Measurements from ENCODE around the gene NHLRC3. TPM values are rescaled to one million over a fixed set of nuclear protein-coding genes. Genes with fewer than 3 reads are reported as not detected.
A peak's percentile ranks its signal among the peaks of the same experiment; 100 is the strongest.

NHLRC3 gene
- total RNA-seq, 4 donors from 2014 or later, result 19.2 to 25.1 (median 21.9) TPM

DNA sequence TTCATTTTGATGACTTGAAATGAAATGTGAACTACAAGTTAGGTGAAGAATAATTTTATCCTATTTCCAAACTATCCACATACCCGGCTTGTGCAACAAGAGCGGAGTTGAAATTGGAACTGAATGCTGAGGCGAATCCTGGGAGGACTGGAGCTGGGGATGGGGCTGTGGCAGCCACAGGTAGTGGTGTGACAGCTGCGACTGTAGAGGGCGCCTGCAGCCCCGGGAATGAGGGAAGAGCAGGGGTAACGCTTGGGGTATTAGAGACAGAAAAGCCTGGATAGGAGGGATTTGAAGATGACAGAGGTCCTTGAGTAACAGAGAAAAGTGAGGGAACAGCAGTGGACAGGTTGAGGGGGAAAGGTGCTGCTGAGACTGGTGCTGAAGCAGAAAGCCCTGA is 25.6 kb upstream of the NHLRC3 start:
- 72 to 78% methylated on average over 7 of the region's 7 CpGs for WGBS, 2 donors
- no peak for DNase-seq (ENCODE audit: low spot score in 2 of 2)
- Histone ChIP-seq H3K27ac (no peak overlapping the region), H3K4me1 (peaks cover 0 to 3% (median 0%) of the 10 kb centered on the region in 4 donors), H3K36me3 (peaks cover 0 to 85% (median 0%) of the 10 kb centered on the region in 3 donors), H3K4me3 (no peak overlapping the region), H3K9me3 (no peaks in the 10 kb centered on the region), H3K27me3 (no peaks in the 10 kb centered on the region)
- TF ChIP-seq, protein P1, sequence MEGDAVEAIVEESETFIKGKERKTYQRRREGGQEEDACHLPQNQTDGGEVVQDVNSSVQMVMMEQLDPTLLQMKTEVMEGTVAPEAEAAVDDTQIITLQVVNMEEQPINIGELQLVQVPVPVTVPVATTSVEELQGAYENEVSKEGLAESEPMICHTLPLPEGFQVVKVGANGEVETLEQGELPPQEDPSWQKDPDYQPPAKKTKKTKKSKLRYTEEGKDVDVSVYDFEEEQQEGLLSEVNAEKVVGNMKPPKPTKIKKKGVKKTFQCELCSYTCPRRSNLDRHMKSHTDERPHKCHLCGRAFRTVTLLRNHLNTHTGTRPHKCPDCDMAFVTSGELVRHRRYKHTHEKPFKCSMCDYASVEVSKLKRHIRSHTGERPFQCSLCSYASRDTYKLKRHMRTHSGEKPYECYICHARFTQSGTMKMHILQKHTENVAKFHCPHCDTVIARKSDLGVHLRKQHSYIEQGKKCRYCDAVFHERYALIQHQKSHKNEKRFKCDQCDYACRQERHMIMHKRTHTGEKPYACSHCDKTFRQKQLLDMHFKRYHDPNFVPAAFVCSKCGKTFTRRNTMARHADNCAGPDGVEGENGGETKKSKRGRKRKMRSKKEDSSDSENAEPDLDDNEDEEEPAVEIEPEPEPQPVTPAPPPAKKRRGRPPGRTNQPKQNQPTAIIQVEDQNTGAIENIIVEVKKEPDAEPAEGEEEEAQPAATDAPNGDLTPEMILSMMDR (IDR thresholded peaks at IDR 0.05), result no peak
- TF ChIP-seq EP300 (IDR thresholded peaks at IDR 0.05) (no peak), POLR2A (IDR thresholded peaks at IDR 0.05) (no peak)

DNA sequence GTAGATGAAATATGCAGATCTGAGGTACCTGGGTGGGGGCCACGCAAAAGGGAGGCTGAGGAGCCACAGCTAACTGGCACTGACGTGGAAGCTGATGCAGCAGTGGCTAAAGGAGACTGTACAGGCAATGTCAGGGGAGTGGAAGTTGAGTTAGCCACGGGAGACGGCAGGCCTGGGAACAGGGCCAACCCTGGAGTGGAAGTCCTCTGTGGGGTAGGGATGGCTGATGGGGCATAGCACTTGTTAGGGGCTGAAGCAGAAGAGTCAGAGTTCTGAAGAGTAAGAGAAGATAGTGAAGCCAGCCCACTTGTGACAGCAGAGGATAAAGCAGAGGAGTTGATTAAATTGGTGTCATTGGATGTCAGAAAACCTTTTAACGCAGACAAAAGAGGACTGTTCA is 24.8 kb upstream of the NHLRC3 start:
- 74 to 84% methylated on average over 5 of the region's 5 CpGs for WGBS, 2 donors
- peaks cover 0 to 84% (median 0%) of the 10 kb centered on the region in 3 donors for H3K36me3 ChIP-seq
- H3K4me1 ChIP-seq, result peaks cover 0 to 3% (median 0%) of the 10 kb centered on the region in 4 donors
- H3K27me3 ChIP-seq, result no peaks in the 10 kb centered on the region
- TF ChIP-seq POLR2A (IDR thresholded peaks at IDR 0.05) (no peak), EP300 (IDR thresholded peaks at IDR 0.05) (no peak)
- TF ChIP-seq, protein P1 (IDR thresholded peaks at IDR 0.05), result no peak
- H3K4me3 ChIP-seq, result no peak overlapping the region
- H3K9me3 ChIP-seq, result no peaks in the 10 kb centered on the region
- no peak overlapping the region for H3K27ac ChIP-seq
- DNase-seq (ENCODE audit: low spot score in 2 of 2), result no peak

DNA sequence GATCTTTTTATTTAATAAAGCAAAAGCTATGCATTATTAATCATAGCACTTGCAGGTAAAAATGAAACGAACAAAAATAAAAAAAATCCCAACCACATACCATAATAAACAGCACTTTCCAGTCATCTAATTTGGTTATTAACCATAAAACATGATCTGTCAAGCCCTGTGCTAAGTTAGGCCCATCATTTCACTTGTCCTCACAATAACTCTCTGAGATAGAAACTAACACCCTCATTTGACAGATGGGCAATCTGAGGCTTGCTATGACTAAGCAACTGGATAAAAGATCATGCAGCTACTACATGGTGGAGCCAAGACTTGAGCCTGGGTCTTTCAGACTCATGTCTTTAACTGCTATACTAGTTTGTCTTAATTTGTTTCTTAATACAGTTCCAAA is 22.2 kb upstream of the NHLRC3 start:
- WGBS, 2 donors, result 78 to 84% methylated on average over 1 of the region's 1 CpG
- Histone ChIP-seq H3K27ac (no peak overlapping the region), H3K4me1 (peaks cover 0 to 3% (median 0%) of the 10 kb centered on the region in 4 donors), H3K9me3 (no peaks in the 10 kb centered on the region), H3K27me3 (no peaks in the 10 kb centered on the region), H3K4me3 (no peak overlapping the region), H3K36me3 (peaks cover 0 to 81% (median 0%) of the 10 kb centered on the region in 3 donors)
- no peak for TF ChIP-seq POLR2A (IDR thresholded peaks at IDR 0.05)
- TF ChIP-seq, protein P1 (IDR thresholded peaks at IDR 0.05), result no peak
- no peak for TF ChIP-seq EP300 (IDR thresholded peaks at IDR 0.05)
- no peak for DNase-seq (ENCODE audit: low spot score in 2 of 2)

DNA sequence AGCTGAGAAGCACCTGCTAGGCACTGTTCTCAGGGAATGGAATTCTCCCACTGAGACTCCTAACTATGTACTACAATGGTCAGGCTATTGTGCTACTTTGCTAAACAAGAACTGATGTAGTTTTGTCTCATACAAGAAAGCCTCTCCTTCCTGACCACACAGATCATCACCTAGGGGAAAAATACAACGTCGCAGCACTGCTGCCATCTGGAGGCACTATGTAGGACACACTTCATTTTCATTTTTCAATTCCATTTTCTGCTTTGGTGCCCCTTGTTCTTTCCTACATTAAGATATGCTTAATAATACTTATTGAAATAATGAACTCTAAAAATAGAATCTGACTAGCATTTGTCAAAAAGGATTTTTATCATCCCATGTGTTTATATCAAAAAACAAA is 21.5 kb upstream of the NHLRC3 start:
- H3K36me3 ChIP-seq, result peaks cover 0 to 81% (median 0%) of the 10 kb centered on the region in 3 donors
- WGBS, 2 donors, result 14 to 20% methylated on average over 2 of the region's 2 CpGs

DNA sequence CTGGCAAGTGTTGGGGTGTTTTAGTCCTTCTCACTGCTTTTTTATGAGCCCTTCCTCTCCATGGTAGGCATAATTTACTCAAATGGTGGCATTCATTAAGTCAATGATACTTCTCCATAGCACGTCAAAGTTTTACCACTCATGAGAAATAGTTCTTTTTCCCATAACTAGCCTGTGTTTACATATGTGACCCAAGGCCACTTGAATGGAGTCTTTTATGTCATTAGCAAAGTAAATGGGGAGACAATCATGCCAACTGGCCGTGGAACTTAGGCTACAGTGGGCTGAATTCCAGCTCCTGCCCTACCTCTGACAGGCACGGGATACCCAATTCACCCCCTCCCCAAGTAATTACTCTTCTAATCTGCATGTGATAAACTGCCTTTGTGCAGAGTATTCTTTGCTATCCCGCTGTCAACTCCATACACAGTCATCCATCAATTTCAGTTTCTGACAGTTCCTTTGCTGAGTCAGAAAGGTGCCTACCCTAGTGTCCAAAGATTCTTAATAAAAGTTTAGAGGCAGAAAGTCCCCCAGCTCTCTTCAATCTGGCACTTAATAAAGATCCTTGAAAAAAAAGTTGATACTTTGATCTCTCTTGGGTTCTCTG is 17.3 kb upstream of the NHLRC3 start:
- WGBS, 2 donors, result 55 to 59% methylated on average over 4 of the region's 4 CpGs

More for the DNA sequence above, 21.5 kb upstream of the NHLRC3 start:
- no peaks in the 10 kb centered on the region for H3K9me3 ChIP-seq
- H3K27me3 ChIP-seq, result no peaks in the 10 kb centered on the region
- H3K27ac ChIP-seq, result no peak overlapping the region
- H3K4me3 ChIP-seq, result no peak overlapping the region
- H3K4me1 ChIP-seq, result peaks cover 0 to 3% (median 0%) of the 10 kb centered on the region in 4 donors
- TF ChIP-seq POLR2A (IDR thresholded peaks at IDR 0.05), result no peak
- no peak for TF ChIP-seq EP300 (IDR thresholded peaks at IDR 0.05)
- TF ChIP-seq, protein P1 (IDR thresholded peaks at IDR 0.05), result peak in 3 of 5 experiments; percentile 29 to 37 (median 33)
- DNase-seq (ENCODE audit: low spot score in 2 of 2), result no peak

More for the DNA sequence above, 17.3 kb upstream of the NHLRC3 start:
- TF ChIP-seq, protein P1 (IDR thresholded peaks at IDR 0.05), result no peak
- TF ChIP-seq EP300 (IDR thresholded peaks at IDR 0.05) (no peak), POLR2A (IDR thresholded peaks at IDR 0.05) (no peak)
- H3K27me3 ChIP-seq, result no peaks in the 10 kb centered on the region
- peaks cover 0 to 81% (median 0%) of the 10 kb centered on the region in 3 donors for H3K36me3 ChIP-seq
- H3K4me1 ChIP-seq, result peaks cover 0 to 3% (median 0%) of the 10 kb centered on the region in 4 donors
- H3K27ac ChIP-seq, result no peak overlapping the region
- H3K4me3 ChIP-seq, result no peak overlapping the region
- DNase-seq (ENCODE audit: low spot score in 2 of 2), result no peak
- no peaks in the 10 kb centered on the region for H3K9me3 ChIP-seq
